RWPE1 (cell line): Measurements from ENCODE around the gene PRAC1.

Experiments
- CTCF ChIA-PET: fragments of 350-600 bp; sonication (Branson Sonifier 250); formaldehyde crosslinking; extraction: SDS; loops from one replicate; lab custom pipeline; 2021; lab: Yijun Ruan, JAX
- POLR2A ChIA-PET: fragments of 400-600 bp; formaldehyde crosslinking; extraction: SDS; loops from one replicate; lab custom pipeline; 2020; ENCODE audit warnings: antibody characterized with exemption; ENCODE audit not compliant: low non-redundant PET; lab: Yijun Ruan, JAX
- DNase-seq: peaks from one replicate; pipeline ENCODE4 v3.0.0; 2012; ENCODE audit warnings: low spot score
- H3K27ac ChIP-seq: fragments of 450-650 bp; 2 replicates; pipeline ENCODE4 v1.5.1; 2017
- TF ChIP-seq, protein P1 (sequence below): fragments of 450-650 bp; conservative IDR thresholded peaks from 2 replicates; pipeline ENCODE4 v1.5.1; 2017; ENCODE audit warnings: low read depth, mild to moderate bottlenecking

Gene PRAC1

DNA sequence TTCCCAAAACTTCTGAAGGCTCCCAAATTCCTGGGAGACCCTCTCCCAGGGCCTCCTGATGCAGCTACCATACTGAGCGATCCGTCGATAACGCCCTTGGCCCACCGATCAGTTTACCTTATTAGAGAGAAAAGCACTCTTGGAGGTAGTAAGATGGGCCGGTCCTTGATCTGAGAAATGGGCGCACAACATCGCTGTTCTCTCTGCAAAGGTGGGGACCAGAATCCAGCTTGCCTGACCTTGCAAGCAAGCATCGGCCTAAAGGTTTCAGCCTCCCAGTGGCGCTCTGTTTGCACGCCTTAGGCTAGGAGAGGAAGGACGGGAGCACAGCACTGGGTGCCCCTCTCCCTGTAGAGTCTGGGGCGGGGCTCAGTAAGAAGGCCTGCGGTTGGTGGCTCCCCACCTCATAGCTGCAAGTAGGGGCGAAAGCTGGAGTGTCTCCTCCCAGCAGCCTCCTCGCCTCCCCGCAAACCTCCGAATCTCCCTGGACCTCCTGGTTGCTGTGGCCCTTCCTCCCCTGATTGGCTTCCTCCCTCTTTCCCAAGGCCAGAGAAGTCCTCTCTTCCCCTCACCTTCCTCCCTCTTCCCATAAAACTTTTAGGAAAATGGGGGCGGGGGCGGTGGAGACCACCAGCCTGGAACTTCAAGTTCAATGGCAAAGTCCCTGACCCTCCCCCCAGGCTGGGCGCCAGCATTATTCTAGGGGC, at the start of gene PRAC1:
PRAC1 (minus strand) TSS at position 318 of the 707 bp plus-strand sequence; CDS start at position 192, 126 bp downstream.
- TF ChIP-seq, protein P1, sequence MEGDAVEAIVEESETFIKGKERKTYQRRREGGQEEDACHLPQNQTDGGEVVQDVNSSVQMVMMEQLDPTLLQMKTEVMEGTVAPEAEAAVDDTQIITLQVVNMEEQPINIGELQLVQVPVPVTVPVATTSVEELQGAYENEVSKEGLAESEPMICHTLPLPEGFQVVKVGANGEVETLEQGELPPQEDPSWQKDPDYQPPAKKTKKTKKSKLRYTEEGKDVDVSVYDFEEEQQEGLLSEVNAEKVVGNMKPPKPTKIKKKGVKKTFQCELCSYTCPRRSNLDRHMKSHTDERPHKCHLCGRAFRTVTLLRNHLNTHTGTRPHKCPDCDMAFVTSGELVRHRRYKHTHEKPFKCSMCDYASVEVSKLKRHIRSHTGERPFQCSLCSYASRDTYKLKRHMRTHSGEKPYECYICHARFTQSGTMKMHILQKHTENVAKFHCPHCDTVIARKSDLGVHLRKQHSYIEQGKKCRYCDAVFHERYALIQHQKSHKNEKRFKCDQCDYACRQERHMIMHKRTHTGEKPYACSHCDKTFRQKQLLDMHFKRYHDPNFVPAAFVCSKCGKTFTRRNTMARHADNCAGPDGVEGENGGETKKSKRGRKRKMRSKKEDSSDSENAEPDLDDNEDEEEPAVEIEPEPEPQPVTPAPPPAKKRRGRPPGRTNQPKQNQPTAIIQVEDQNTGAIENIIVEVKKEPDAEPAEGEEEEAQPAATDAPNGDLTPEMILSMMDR = no peak
- no peak for DNase-seq
- ChIA-PET POLR2A (no interaction called here), CTCF (interaction anchor here (0.9 to 1.1 kb wide), 3 partner anchors 51 to 157 kb away, joined by 3 to 4 read pairs (median 4); no protein-coding TSS in a partner anchor)
- H3K27ac ChIP-seq = no peak within 1 kb of the TSS

DNA sequence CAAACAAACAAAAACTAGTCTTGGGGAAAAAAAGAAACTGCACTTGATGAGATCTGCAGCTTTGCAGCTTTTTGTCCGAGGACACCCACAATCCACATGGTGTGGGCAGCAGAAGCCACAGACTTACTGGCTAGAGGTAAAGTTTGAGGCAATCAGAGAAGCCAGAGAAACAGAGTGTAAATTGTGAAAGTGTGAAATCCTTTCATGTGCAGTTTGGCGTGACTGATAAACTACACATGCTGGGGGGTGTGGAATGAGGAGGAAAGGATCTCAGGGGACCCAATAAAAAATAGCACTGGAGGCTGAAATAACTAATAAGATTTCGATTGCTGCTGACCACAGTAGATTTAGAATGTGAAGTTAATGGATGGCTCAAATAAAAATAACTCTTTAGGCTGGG, 48.6 kb upstream of the PRAC1 start:
- no peak overlapping the region for H3K27ac ChIP-seq
- DNase-seq = no peak
- ChIA-PET CTCF (interaction anchor here (0.7 kb wide), 1 partner anchor 114 kb away, joined by 3 read pairs; no protein-coding TSS in a partner anchor), POLR2A (no interaction called here)
- TF ChIP-seq, protein P1 = no peak

DNA sequence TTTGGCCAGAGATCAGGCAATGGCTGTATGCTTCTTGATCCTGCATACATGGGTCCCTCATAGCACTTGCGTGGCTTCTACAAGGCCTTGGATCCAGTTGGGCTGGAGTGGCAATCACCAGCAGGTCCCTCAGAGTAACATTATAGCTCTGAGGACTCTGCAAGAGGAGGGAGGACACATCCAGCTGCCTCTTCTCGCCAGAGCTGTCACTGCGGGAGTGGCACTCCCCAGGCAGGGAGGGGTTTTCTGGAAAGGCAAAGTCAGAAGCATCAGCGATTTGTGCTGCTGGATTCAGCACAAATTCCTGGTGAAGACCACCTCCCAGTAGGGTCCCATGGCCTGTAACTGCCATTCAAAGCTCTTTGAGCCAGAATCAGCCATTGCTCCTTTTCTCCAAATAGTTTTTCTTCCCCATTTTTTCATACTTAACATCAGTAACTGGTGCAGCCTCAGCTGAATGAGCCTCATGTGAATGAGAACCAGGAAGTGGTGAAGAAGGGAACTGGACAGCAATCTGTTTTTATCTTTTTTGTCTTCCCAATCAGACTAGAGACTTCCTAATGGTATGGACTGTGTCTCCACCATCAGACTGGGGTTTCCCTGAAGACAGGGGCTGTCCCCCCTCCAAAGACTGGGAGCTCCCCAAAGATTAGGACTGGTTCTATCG, 46.8 kb upstream of the PRAC1 start:
- POLR2A ChIA-PET = no interaction called here
- TF ChIP-seq, protein P1 = no peak
- no peak overlapping the region for H3K27ac ChIP-seq
- DNase-seq = no peak
- CTCF ChIA-PET = interaction anchor here (1.4 kb wide), 1 partner anchor 35 kb away, joined by 4 read pairs; no protein-coding TSS in a partner anchor

DNA sequence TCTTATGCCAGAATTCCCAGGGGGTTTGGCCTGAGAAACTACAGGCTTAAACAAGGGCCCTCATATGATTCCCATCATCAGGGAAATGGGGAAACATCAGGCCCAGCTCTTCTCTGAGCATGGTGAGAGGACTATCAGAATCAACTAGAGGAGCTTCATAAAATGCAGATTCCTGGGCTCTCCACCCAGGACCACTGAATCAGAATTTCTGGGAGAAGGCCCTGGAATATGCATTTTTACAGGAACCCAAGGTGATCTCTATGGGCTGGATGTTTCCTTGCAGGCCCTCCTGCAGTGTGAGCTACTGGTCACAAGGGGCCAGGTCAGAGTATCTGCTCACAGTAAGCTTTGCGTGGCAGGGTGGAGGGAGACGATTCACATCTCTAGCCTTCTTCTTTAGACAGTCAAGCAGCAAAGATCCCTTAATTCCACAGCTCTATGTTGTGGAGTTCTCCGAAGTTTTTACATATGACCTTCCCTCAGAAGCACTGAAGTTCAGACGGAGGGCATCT, 45.0 kb upstream of the PRAC1 start:
- TF ChIP-seq, protein P1 = no peak
- ChIA-PET POLR2A (no interaction called here), CTCF (interaction anchor here (0.6 kb wide), 1 partner anchor 117 kb away, joined by 5 read pairs; no protein-coding TSS in a partner anchor)
- no peak for DNase-seq
- H3K27ac ChIP-seq = no peak overlapping the region

DNA sequence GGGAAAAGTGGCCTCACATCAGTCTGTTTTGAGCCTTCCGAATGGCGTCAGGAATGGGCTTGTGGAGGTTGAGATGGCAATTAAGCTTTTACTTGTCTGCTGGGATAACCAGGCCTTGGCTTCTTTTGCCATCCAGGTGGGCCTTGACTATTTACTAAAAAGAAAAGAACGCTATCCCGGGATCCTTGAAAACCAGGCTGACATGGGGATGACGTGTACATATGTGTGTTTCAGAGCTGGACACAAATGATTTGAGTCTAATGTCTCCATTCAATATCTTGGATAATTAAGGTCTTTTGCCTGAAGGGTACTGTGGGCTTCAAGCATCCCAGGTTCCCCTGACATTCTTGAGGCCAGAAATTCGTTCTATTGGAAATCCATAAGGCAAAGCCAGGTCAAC, 38.8 kb upstream of the PRAC1 start:
- TF ChIP-seq, protein P1 = no peak
- ChIA-PET CTCF (no interaction called here), POLR2A (no interaction called here)
- no peak overlapping the region for H3K27ac ChIP-seq
- DNase-seq = no peak

DNA sequence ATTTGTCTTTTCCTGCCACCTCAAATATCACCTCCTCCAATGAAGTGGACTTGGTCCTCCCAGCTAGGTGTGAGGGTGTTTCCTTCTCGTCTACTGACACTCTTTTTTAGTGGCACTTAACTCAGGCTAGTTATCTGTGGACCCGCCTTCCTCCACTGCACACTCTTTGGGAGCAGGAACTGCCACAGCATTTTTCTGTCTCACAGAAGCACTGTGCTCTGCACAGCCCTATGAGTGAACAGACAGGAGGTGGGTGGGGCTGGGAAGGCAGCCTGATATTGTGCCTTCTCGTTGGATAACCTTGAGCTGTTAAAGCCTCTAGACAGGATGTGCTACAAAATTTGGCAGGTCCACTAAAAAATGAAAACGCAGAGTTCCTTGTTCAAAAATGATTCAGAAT, 38.1 kb upstream of the PRAC1 start:
- no peak overlapping the region for H3K27ac ChIP-seq
- TF ChIP-seq, protein P1 = no peak
- no peak for DNase-seq
- ChIA-PET CTCF (no interaction called here), POLR2A (no interaction called here)
